Retinal pigment epithelial cell (primary cell): ENCODE results near the gene COX19.
"Not testable (repeated sequence)": the region's sequence is repeated elsewhere in the genome, so short reads cannot be mapped to it uniquely, and the experiment has no call there.

Source experiments
- DNase-seq: peaks from one replicate; pipeline ENCODE4 v3.0.0-alpha.2; 2010; ENCODE audit warnings: low read depth
- H3K4me3 ChIP-seq: 2 replicates; pipeline ENCODE4 v1.5.1; 2011; ENCODE audit warnings: mild to moderate bottlenecking, low read length, control low read depth, moderate library complexity
- TF ChIP-seq, protein P1 (sequence below): conservative IDR thresholded peaks from 2 replicates; pipeline ENCODE4 v1.5.1; 2011; ENCODE audit warnings: low read depth, low read length, control low read depth, inconsistent platforms

Gene COX19

DNA sequence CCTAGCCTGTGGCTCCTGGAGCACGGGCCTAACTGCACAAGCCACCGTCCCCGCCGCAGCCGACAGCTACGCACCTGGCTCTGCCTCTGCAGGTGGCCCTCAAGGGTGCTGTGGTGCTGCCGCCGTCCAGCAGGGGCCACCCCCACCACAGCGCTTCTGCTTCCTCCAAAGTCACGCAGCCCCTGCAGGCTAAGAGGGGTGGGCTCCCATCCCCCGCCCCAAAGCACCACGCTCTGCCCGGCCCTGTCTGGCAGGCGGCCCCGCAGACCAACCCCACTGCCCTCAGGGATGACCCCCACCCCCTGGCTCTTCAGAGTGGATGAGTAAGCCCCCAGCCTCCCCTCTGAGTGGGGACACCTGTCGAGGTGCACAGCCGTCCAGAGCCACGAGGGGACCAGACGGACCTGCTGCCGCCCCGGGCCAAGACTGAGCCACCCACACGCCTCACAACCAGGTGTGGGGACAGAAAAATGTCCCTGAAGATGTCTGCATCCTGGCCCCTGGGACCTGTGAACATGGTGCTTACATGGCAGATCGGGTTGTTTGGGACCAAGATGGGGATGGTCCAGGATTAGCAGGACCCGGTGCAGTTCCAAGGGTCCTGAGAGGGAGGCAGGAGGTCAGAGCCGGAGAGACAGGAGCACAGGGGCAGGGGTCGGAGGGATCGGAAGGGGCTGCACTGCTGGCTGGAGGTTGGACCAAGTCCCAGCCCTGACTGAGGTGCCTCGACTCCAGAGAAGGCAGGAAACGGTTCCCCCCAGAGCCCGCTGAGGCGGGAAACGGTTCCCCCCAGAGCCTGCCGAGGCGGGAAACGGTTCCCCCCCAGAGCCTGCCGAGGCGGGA is 11.9 kb downstream of the COX19 start:
- no peak overlapping the region for H3K4me3 ChIP-seq
- DNase-seq: no peak
- TF ChIP-seq, protein P1, sequence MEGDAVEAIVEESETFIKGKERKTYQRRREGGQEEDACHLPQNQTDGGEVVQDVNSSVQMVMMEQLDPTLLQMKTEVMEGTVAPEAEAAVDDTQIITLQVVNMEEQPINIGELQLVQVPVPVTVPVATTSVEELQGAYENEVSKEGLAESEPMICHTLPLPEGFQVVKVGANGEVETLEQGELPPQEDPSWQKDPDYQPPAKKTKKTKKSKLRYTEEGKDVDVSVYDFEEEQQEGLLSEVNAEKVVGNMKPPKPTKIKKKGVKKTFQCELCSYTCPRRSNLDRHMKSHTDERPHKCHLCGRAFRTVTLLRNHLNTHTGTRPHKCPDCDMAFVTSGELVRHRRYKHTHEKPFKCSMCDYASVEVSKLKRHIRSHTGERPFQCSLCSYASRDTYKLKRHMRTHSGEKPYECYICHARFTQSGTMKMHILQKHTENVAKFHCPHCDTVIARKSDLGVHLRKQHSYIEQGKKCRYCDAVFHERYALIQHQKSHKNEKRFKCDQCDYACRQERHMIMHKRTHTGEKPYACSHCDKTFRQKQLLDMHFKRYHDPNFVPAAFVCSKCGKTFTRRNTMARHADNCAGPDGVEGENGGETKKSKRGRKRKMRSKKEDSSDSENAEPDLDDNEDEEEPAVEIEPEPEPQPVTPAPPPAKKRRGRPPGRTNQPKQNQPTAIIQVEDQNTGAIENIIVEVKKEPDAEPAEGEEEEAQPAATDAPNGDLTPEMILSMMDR: no peak

GRCh38 chr7:962401-963081 is 12.8 kb downstream of the COX19 start:
- no peak overlapping the region for H3K4me3 ChIP-seq

DNA sequence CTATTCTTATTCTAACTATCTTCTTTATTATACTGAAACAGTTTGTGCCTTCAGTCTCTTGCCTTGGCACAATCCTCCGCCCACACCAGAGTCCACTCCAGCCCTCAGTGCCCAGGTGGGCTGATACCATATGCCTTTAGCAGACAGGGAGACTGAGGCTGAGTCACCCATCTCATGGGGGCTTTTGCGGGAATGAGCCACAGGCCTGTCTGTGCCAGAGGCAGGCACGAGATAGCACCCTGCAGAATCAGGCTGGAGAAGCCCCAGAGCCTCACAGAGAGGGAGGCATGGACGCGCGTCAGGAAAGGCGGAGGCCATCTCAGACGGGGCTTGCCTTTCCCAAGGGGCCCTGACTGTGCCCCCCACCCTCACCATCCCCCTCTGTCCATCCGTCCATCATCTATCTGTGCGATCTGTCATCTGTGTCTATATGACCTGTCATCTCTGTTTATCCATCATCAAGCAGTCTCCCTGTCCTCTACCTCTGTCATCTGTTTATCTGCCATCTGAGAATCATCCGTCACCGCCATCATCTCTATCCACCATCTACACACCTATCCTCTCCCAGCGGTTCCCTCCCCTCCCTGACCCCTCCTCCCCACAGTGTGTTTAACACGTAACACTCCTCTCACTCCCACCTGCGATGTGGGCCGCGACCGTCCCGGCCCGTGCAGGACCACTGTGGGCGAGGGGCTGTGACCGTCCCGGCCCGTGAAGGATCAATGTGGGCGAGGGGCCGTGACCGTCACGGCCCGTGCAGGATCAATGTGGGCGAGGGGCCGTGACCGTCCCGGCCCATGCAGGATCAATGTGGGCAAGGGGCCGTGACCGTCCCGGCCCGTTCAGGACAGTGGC is 13.6 kb downstream of the COX19 start:
- no peak overlapping the region for H3K4me3 ChIP-seq
- DNase-seq: no peak
- TF ChIP-seq, protein P1: no peak

More at GRCh38 chr7:962401-963081, 12.8 kb downstream of the COX19 start:
- DNase-seq: no peak
- TF ChIP-seq, protein P1: no peak

GRCh38 chr7:960972-961371 is 14.4 kb downstream of the COX19 start:
- not testable (repeated sequence) for H3K4me3 ChIP-seq, DNase-seq

DNA sequence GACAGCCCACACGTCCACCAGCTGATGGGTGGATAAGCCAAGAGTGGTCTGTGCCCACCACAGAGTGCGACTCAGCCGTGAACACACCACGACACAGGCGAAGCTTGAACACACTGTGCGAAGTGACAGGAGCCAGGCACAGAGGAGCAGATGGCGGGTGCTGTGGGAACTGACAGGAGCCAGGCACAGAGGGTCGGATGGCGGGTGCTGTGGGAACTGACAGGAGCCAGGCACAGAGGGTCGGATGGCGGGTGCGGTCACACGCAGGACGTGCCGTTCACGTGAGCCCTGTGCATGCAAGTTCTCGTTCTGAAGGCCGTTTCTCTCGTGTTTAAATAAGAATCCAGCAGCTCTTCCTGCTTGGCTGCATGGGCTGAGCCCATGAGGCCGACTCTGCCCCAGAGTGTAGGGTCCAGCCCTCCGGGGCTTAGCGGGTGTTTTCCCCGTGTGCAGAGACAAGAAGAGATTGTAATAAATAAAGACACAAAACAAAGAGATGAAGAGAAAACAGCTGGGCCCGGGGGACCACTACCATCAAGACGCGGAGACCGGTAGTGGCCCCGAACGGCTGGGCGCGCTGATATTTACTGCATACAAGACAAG is 15.0 kb downstream of the COX19 start:
- H3K4me3 ChIP-seq: no peak overlapping the region
- DNase-seq: no peak
- TF ChIP-seq, protein P1: no peak

DNA sequence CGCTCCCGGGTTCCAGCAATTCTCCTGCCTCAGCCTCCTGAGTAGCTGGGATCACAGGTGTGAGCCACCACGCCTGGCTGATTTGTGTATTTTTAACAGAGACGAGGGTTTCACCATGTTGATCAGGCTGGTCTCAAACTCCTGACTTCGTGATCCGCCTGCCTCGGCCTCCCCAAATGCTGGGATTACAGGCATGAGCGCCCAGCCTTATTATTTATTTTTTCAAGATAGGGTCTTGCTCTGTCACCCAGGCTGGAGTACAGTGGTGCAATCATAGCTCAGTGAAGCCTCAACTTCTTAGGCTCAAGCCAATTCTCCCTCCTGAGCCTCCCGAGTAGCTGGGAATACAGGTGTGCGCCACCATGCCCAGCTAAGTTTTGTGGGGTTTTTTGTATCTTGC is 15.6 kb downstream of the COX19 start:
- H3K4me3 ChIP-seq, DNase-seq: not testable (repeated sequence)

GRCh38 chr7:959271-959670 is 16.1 kb downstream of the COX19 start:
- DNase-seq: no peak
- TF ChIP-seq, protein P1: no peak
- H3K4me3 ChIP-seq: no peak overlapping the region
